Calu3 (cell line): ENCODE measurements around the gene GALNT8. TPM values are rescaled to one million over a fixed set of nuclear protein-coding genes. Genes with fewer than 3 reads are reported as not detected.

Source experiments
- BruUV-seq: library from RNA; stranded (reverse); fragments of 400-500 nt; replicated peaks from 2 replicates; lab custom pipeline; 2021; lab: Mats Ljungman, UMichigan
- CTCF ChIA-PET: fragments of 300-600 bp; sonication (Branson Sonifier 250); formaldehyde crosslinking; loops from one replicate; lab custom pipeline; 2022; ENCODE audit warnings: antibody characterized with exemption; lab: Charles Lee
- DNase-seq: peaks from one replicate; pipeline ENCODE4 v3.0.0; 2022
- H3K27ac Mint-ChIP-seq: one replicate; pipeline ENCODE4 v1.8.0; 2022; ENCODE audit warnings: mixed read lengths; ENCODE audit not compliant: unreplicated experiment
- H3K27me3 Mint-ChIP-seq: one replicate; pipeline ENCODE4 v1.8.0; 2022; ENCODE audit warnings: mixed read lengths; ENCODE audit not compliant: unreplicated experiment
- H3K36me3 Mint-ChIP-seq: one replicate; pipeline ENCODE4 v1.8.0; 2022; ENCODE audit warnings: mild to moderate bottlenecking, moderate library complexity, mixed read lengths; ENCODE audit not compliant: insufficient read depth, unreplicated experiment
- H3K4me1 Mint-ChIP-seq: one replicate; pipeline ENCODE4 v1.8.0; 2022; ENCODE audit warnings: mild to moderate bottlenecking, low read depth, mixed read lengths; ENCODE audit not compliant: unreplicated experiment
- H3K4me3 Mint-ChIP-seq: one replicate; pipeline ENCODE4 v1.8.0; 2022; ENCODE audit warnings: mild to moderate bottlenecking, low read depth, moderate library complexity, mixed read lengths; ENCODE audit not compliant: unreplicated experiment
- H3K9me3 Mint-ChIP-seq: one replicate; pipeline ENCODE4 v1.8.0; 2022; ENCODE audit warnings: low read depth, mixed read lengths; ENCODE audit not compliant: unreplicated experiment
- CTCF ChIP-seq: fragments of 200-600 bp; IDR thresholded peaks from one replicate; pipeline ENCODE4 v1.8.0; 2022; ENCODE audit warnings: antibody characterized with exemption; ENCODE audit not compliant: unreplicated experiment
- intact Hi-C: fragments of 100-400 bp; cut with micrococcal nuclease; formaldehyde crosslinking; loops from one replicate; pipeline ENCODE4 v1.10.0; 2022; ENCODE audit not compliant: unreplicated experiment
- total RNA-seq: library from RNA; stranded (reverse); gene quantifications from 2 replicates; pipeline ENCODE4 v1.2.3, GENCODE V29; 2022

Gene GALNT8
- total RNA-seq, 1 experiment from 2014 or later = not detected

GRCh38 chr12:4705824-4706223 is 14.4 kb upstream of the GALNT8 start:
- no peak for DNase-seq
- Mint-ChIP-seq H3K27me3 (peaks cover 30% of the 10 kb centered on the region), H3K9me3 (no peaks in the 10 kb centered on the region), H3K4me3 (no peak overlapping the region), H3K36me3 (no peaks in the 10 kb centered on the region), H3K27ac (no peak overlapping the region), H3K4me1 (no peaks in the 10 kb centered on the region)
- CTCF ChIA-PET = no interaction called here
- BruUV-seq = no TSS peak
- intact Hi-C loops = no loop called here
- no peak for TF ChIP-seq CTCF

GRCh38 chr12:4707306-4707705 is 12.9 kb upstream of the GALNT8 start:
- no TSS peak for BruUV-seq
- Mint-ChIP-seq H3K36me3 (no peaks in the 10 kb centered on the region), H3K4me1 (no peaks in the 10 kb centered on the region), H3K27ac (no peak overlapping the region), H3K4me3 (no peak overlapping the region), H3K27me3 (peaks cover 30% of the 10 kb centered on the region), H3K9me3 (no peaks in the 10 kb centered on the region)
- no peak for TF ChIP-seq CTCF
- no peak for DNase-seq
- intact Hi-C loops = no loop called here
- CTCF ChIA-PET = no interaction called here

GRCh38 chr12:4710113-4710512 is 10.1 kb upstream of the GALNT8 start:
- H3K4me1 Mint-ChIP-seq = no peaks in the 10 kb centered on the region
- peaks cover 30% of the 10 kb centered on the region for H3K27me3 Mint-ChIP-seq
- no peak for TF ChIP-seq CTCF
- intact Hi-C loops = no loop called here
- CTCF ChIA-PET = interaction anchor here (0.5 kb wide), 1 partner anchor 22 kb away, joined by 4 read pairs; no protein-coding TSS in a partner anchor
- no peak overlapping the region for H3K4me3 Mint-ChIP-seq
- no peak overlapping the region for H3K27ac Mint-ChIP-seq
- DNase-seq = no peak
- no peaks in the 10 kb centered on the region for H3K36me3 Mint-ChIP-seq
- no TSS peak for BruUV-seq
- H3K9me3 Mint-ChIP-seq = no peaks in the 10 kb centered on the region

GRCh38 chr12:4714879-4715278 is 5.3 kb upstream of the GALNT8 start:
- intact Hi-C loops = no loop called here
- peaks cover 22% of the 10 kb centered on the region for H3K27me3 Mint-ChIP-seq
- no peaks in the 10 kb centered on the region for H3K9me3 Mint-ChIP-seq
- TF ChIP-seq CTCF = no peak
- CTCF ChIA-PET = no interaction called here
- H3K27ac Mint-ChIP-seq = no peak overlapping the region
- no peak for DNase-seq
- H3K4me3 Mint-ChIP-seq = no peak overlapping the region
- BruUV-seq = no TSS peak
- H3K4me1 Mint-ChIP-seq = no peaks in the 10 kb centered on the region
- no peaks in the 10 kb centered on the region for H3K36me3 Mint-ChIP-seq
